Neuronal stem cell (in vitro differentiated cells): ENCODE results near the gene SPRY1.

ENCODE experiments used
- DNase-seq: peaks from one replicate; pipeline ENCODE4 v3.0.0-alpha.2; 2013; ENCODE audit warnings: low spot score
- H2AFZ ChIP-seq: one replicate; pipeline ENCODE4 v1.6.1; 2013; ENCODE audit warnings: mild to moderate bottlenecking, low read length, inconsistent platforms
- H2AK5ac ChIP-seq: 2 replicates; pipeline ENCODE4 v1.6.1; 2013; ENCODE audit warnings: low read depth, mild to moderate bottlenecking, inconsistent platforms, low read length, moderate library complexity, mixed read lengths
- H2BK120ac ChIP-seq: 2 replicates; pipeline ENCODE4 v1.6.1; 2013; ENCODE audit warnings: low read depth, mild to moderate bottlenecking, inconsistent platforms, low read length, moderate library complexity, mixed read lengths
- H2BK12ac ChIP-seq: one replicate; pipeline ENCODE4 v1.6.1; 2013; ENCODE audit warnings: low read length, inconsistent platforms
- H2BK15ac ChIP-seq: 2 replicates; pipeline ENCODE4 v1.6.1; 2013; ENCODE audit warnings: mild to moderate bottlenecking, low read length, inconsistent platforms, mixed read lengths
- H2BK5ac ChIP-seq: one replicate; pipeline ENCODE4 v1.6.1; 2013; ENCODE audit warnings: inconsistent platforms, mild to moderate bottlenecking, low read length, moderate library complexity
- H3K14ac ChIP-seq: one replicate; pipeline ENCODE4 v1.6.1; 2013; ENCODE audit warnings: low read length, inconsistent platforms
- H3K18ac ChIP-seq: 2 replicates; pipeline ENCODE4 v1.6.1; 2013; ENCODE audit warnings: low read length, inconsistent platforms
- H3K23ac ChIP-seq: 2 replicates; pipeline ENCODE4 v1.6.1; 2013; ENCODE audit warnings: low read depth, mild to moderate bottlenecking, mixed read lengths, low read length, inconsistent platforms; ENCODE audit not compliant: poor library complexity
- H3K27ac ChIP-seq: replicated peaks from 3 replicates; pipeline ENCODE4 v1.5.1; 2013; ENCODE audit warnings: low read length, inconsistent platforms
- H3K27me3 ChIP-seq, 3 experiments: 2 replicates each; pipeline ENCODE4 v1.6.1; 2013; ENCODE audit warnings: low read length in 3 of 3, mild to moderate bottlenecking in 2 of 3, inconsistent platforms in 1 of 3, low read depth in 1 of 3, mixed read lengths in 1 of 3, moderate library complexity in 1 of 3; ENCODE audit not compliant: control insufficient read depth in 3 of 3, insufficient read depth in 3 of 3
- H3K36me3 ChIP-seq, 2 donors: replicated peaks in 1 of 2; 2 replicates each; pipeline ENCODE4 v1.6.1; 2013; ENCODE audit warnings: low read length in 2 of 2; ENCODE audit not compliant: control insufficient read depth in 2 of 2, insufficient read depth in 2 of 2
- H3K4ac ChIP-seq: 2 replicates; pipeline ENCODE4 v1.6.1; 2013; ENCODE audit warnings: inconsistent platforms, mild to moderate bottlenecking, low read length, moderate library complexity
- H3K4me1 ChIP-seq, 2 donors: 1 replicate in 1 of 2; 2 replicates in 1 of 2; pipeline ENCODE4 v1.6.1; 2013; ENCODE audit warnings: low read length in 2 of 2, low read depth in 1 of 2; ENCODE audit not compliant: control insufficient read depth in 2 of 2, insufficient read depth in 1 of 2
- H3K4me2 ChIP-seq: one replicate; pipeline ENCODE4 v1.6.1; 2013; ENCODE audit warnings: mild to moderate bottlenecking, low read length, inconsistent platforms; ENCODE audit not compliant: insufficient read depth, poor library complexity, severe bottlenecking
- H3K4me3 ChIP-seq, 2 donors: 2 replicates each; pipeline ENCODE4 v1.5.1; 2013; ENCODE audit warnings: low read length in 2 of 2, mild to moderate bottlenecking in 2 of 2, inconsistent platforms in 1 of 2, moderate library complexity in 1 of 2
- H3K79me1 ChIP-seq: one replicate; pipeline ENCODE4 v1.6.1; 2013; ENCODE audit warnings: low read depth, mild to moderate bottlenecking, inconsistent platforms, low read length, moderate library complexity
- H3K9ac ChIP-seq: one replicate; pipeline ENCODE4 v1.6.1; 2013; ENCODE audit warnings: mild to moderate bottlenecking, low read depth, low read length, inconsistent platforms; ENCODE audit not compliant: poor library complexity
- H3K9me3 ChIP-seq, 2 donors: replicated peaks in 1 of 2; 2 replicates each; pipeline versions ENCODE3 to v1.6.1; 2013; ENCODE audit warnings: low read length in 2 of 2, mild to moderate bottlenecking in 2 of 2, inconsistent platforms in 1 of 2, low read depth in 1 of 2, mixed read lengths in 1 of 2, moderate library complexity in 1 of 2; ENCODE audit not compliant: control insufficient read depth in 2 of 2, insufficient read depth in 1 of 2
- H4K8ac ChIP-seq: one replicate; pipeline ENCODE4 v1.6.1; 2013; ENCODE audit warnings: low read depth, mild to moderate bottlenecking, inconsistent platforms, low read length, moderate library complexity
- H4K91ac ChIP-seq: one replicate; pipeline ENCODE4 v1.6.1; 2013; ENCODE audit warnings: low read length, low read depth, mild to moderate bottlenecking, inconsistent platforms; ENCODE audit not compliant: poor library complexity
- WGBS, 2 donors: extraction: QIAGEN DNeasy Blood & Tissue Kit; methylation state at CpG; one replicate each; pipeline ENCODE4 v1.1.7; 2013; ENCODE audit warnings: missing lambda C conversion rate in 2 of 2, mixed read lengths in 1 of 2; ENCODE audit not compliant: insufficient read length in 2 of 2, insufficient replicate concordance in 1 of 2; ENCODE audit errors: extremely low coverage in 2 of 2; 5-methylcytosine and 5-hydroxymethylcytosine counted together

SPRY1 gene

GRCh38 chr4:123352240-123352945 is 44.2 kb upstream of the SPRY1 start:
- Histone ChIP-seq H2AFZ (no peak overlapping the region), H2BK12ac (no peak overlapping the region), H3K36me3 (no peaks in the 10 kb centered on the region), H3K4me2 (no peak overlapping the region), H3K18ac (no peak overlapping the region), H3K27me3 (no peaks in the 10 kb centered on the region), H2BK5ac (no peak overlapping the region), H3K4me3 (no peak overlapping the region), H3K4me1 (peaks cover 7% of the 10 kb centered on the region in 2 donors), H2BK15ac (no peak overlapping the region), H3K9me3 (peaks cover 2 to 12% of the 10 kb centered on the region in 2 donors), H3K9ac (no peak overlapping the region), H3K4ac (no peak overlapping the region), H2BK120ac (no peak overlapping the region), H2AK5ac (no peak overlapping the region), H3K23ac (no peak overlapping the region), H4K91ac (no peak overlapping the region), H3K27ac (no peak overlapping the region), H4K8ac (no peak overlapping the region), H3K14ac (no peak overlapping the region), H3K79me1 (no peaks in the 10 kb centered on the region)
- WGBS, 2 donors = no CpG with 5 or more reads among the region's 6 CpGs
- DNase-seq = no peak

- WGBS, 2 donors = no CpG with 5 or more reads among the region's 1 CpG
- Histone ChIP-seq H3K9ac (no peak overlapping the region), H2AFZ (no peak overlapping the region)
Measured at GRCh38 chr4:123352966-123353365, 43.6 kb upstream of the SPRY1 start.

DNA sequence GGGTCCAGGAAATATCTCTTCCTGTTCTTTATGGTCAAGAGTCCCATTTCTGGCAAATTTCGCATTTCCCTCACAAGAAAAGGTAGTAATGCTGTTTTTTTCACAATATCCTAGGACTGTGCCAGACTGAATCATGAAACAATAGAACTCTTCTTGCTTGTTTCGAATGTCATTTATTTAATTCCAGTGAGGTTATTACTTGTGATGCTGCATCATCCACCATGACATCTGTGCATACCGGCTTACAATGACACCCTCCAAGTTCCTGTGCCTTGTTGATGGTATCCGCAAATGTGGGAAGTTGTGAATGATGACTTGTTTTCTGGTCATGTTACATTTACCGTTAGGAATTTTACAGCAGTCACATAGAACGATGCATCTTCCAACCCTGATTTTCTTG is 42.9 kb upstream of the SPRY1 start:
- DNase-seq = no peak
- no peak overlapping the region for H4K91ac ChIP-seq
- no peak overlapping the region for H4K8ac ChIP-seq
- H3K14ac ChIP-seq = no peak overlapping the region
- H3K79me1 ChIP-seq = no peaks in the 10 kb centered on the region
- H3K27me3 ChIP-seq = no peaks in the 10 kb centered on the region
- no peak overlapping the region for H2AFZ ChIP-seq
- H2BK15ac ChIP-seq = no peak overlapping the region
- peaks cover 7% of the 10 kb centered on the region in 2 donors for H3K4me1 ChIP-seq
- no peak overlapping the region for H3K9ac ChIP-seq
- H3K18ac ChIP-seq = no peak overlapping the region
- no peak overlapping the region for H3K4ac ChIP-seq
- H3K27ac ChIP-seq = no peak overlapping the region
- no peak overlapping the region for H2BK12ac ChIP-seq
- no CpG with 5 or more reads among the region's 6 CpGs for WGBS, 2 donors
- no peak overlapping the region for H3K4me3 ChIP-seq
- H3K9me3 ChIP-seq = peaks cover 2 to 15% of the 10 kb centered on the region in 2 donors
- no peak overlapping the region for H2BK120ac ChIP-seq
- H3K36me3 ChIP-seq = no peaks in the 10 kb centered on the region
- no peak overlapping the region for H2BK5ac ChIP-seq
- no peak overlapping the region for H3K4me2 ChIP-seq
- H3K23ac ChIP-seq = no peak overlapping the region
- no peak overlapping the region for H2AK5ac ChIP-seq

More at GRCh38 chr4:123352966-123353365, 43.6 kb upstream of the SPRY1 start:
- no peak overlapping the region for H3K14ac ChIP-seq
- no peak overlapping the region for H2BK5ac ChIP-seq
- H3K9me3 ChIP-seq = peaks cover 2 to 12% of the 10 kb centered on the region in 2 donors
- H3K79me1 ChIP-seq = no peaks in the 10 kb centered on the region
- H3K27me3 ChIP-seq = no peaks in the 10 kb centered on the region
- no peak overlapping the region for H4K8ac ChIP-seq
- no peak overlapping the region for H4K91ac ChIP-seq
- no peak overlapping the region for H2BK120ac ChIP-seq
- no peak overlapping the region for H2AK5ac ChIP-seq
- H2BK15ac ChIP-seq = no peak overlapping the region
- H2BK12ac ChIP-seq = no peak overlapping the region
- no peak overlapping the region for H3K4me2 ChIP-seq
- H3K4ac ChIP-seq = no peak overlapping the region
- H3K4me3 ChIP-seq = no peak overlapping the region
- H3K18ac ChIP-seq = no peak overlapping the region
- H3K23ac ChIP-seq = no peak overlapping the region
- H3K4me1 ChIP-seq = peaks cover 7% of the 10 kb centered on the region in 2 donors
- no peak for DNase-seq
- H3K36me3 ChIP-seq = no peaks in the 10 kb centered on the region
- H3K27ac ChIP-seq = no peak overlapping the region

- Histone ChIP-seq H3K23ac (no peak overlapping the region), H3K27ac (no peak overlapping the region), H2AK5ac (no peak overlapping the region), H2BK5ac (no peak overlapping the region), H3K36me3 (no peaks in the 10 kb centered on the region), H3K18ac (no peak overlapping the region), H4K8ac (no peak overlapping the region), H3K4me1 (peaks cover 0 to 2% of the 10 kb centered on the region in 2 donors), H3K79me1 (no peaks in the 10 kb centered on the region), H3K27me3 (no peaks in the 10 kb centered on the region), H2BK15ac (no peak overlapping the region), H3K9me3 (peaks cover 2 to 20% of the 10 kb centered on the region in 2 donors), H3K4me2 (no peak overlapping the region), H2BK12ac (no peak overlapping the region), H3K4me3 (no peak overlapping the region), H2BK120ac (no peak overlapping the region), H2AFZ (no peak overlapping the region), H3K14ac (no peak overlapping the region), H3K9ac (no peak overlapping the region), H3K4ac (no peak overlapping the region), H4K91ac (no peak overlapping the region)
- no peak for DNase-seq
- WGBS, 2 donors = no CpG with 5 or more reads among the region's 5 CpGs
Measured at GRCh38 chr4:123354701-123355100, 41.9 kb upstream of the SPRY1 start.
